ENCODE measurements around the gene KCTD4.

DNA sequence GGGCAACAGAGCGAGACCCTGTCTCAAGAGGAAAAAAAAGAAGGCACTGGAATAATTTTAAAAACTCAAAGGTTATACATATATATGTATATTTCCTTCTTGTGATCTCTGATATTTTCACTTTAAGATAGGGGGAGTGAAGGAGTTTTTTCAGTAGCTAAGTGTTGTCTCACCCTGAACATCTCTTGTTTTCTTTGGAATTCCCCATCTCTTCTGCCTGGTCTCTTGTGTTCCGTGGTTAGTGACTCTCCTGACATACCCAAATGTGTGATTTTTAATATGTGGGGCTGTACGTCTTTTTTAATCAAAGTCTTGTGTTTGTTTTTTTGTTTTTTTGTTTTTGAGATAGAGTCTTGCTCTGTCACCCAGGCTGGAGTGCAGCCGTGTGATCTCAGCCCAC lies 15.3 kb upstream of the KCTD4 start:
- TF ChIP-seq POLR2A (IDR thresholded peaks at IDR 0.05; ENCODE audit: low read depth, low read length) (no peak), POLR2AphosphoS5 (IDR thresholded peaks at IDR 0.05; ENCODE audit: low read depth, low read length) (no peak), TAF1 (IDR thresholded peaks at IDR 0.05; ENCODE audit: borderline replicate concordance, low read depth, low read length) (no peak)
